Activated CD8-positive, alpha-beta memory T cell treated with anti-CD3 and anti-CD28 coated beads, Interleukin-2, amount 50 U/mL, for 48 hours (primary cell): ENCODE measurements around the gene RHAG.
"Not testable (repeated sequence)": the region's sequence is repeated elsewhere in the genome, so short reads cannot be mapped to it uniquely, and the experiment has no call there.

ENCODE experiments used
- DNase-seq: peaks from one replicate; pipeline ENCODE4 v3.0.0-alpha.2; 2020

Gene RHAG

DNA sequence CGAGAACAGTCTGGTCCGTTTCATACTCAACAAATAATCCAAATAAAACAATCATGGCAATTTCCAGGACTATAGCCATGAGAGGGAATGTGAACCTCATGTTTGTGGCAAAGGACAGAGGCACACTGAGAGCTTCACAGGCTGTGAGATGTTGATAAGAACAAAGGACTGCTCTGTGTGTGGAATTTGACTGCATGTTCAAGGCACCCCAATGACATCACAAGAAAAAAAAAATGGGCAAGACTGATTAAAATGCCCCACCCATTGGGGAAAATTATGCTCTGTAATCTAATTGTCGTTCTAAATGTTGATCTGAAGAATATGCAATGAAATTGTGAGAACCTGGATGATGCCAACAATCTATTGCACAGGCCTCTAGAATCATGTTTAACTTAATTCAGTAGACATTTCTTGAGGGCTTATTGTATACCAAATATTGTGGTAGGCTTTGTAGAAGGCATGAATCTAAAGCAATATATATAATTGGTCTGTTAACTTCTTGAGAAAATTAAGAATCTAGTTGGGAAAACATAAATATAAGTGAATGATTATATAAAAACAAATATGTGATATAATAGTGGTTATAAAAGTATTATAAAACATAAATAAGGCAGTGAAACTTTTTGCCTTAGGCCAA lies at the start of gene RHAG:
Gene RHAG (minus strand): TSS at position 127 of the 637 bp plus-strand sequence. CDS start 27 bp downstream, at position 100.
- no peak for DNase-seq

GRCh38 chr6:49676671-49677281 lies 40.1 kb upstream of the RHAG start:
- DNase-seq: no peak

DNA sequence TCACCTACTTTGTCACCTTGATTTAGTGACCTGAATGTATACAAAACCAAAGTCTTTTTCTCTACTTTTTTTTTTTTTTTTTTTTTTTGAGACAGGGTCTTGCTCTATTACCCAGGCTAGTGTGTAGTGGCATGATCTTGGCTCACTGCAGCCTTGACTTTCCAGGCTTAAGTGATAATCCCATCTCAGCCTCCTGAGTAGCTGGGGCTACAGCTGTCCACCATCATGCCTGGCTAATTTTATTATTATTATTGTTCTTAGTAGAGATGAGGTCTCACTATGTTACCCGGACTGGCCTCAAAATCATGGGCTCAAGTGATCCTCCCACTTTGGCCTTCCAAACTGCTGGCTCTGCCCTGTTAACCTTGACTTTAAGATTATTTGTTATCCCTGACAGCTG lies 39.2 kb upstream of the RHAG start:
- no peak for DNase-seq

DNA sequence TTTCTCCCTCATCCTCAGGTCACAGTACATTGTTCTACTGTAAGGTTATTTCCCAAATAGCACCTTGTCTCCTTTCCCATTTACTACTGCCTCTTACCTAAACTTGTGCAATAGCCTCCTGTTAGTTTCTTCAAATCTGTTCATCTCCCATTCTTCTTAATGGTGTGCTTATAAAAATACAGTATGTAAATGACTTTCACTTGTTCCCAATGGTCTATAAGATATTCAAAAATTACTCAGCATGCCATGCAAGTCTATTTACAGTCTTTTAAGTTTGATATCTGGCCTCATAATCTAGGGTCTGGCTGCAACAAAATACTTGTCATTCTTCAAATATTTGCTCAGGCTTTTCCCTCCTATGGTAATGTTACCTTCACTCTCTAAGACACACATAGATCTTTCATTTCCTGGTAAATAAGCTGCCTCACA lies 31.5 kb upstream of the RHAG start:
- no peak for DNase-seq

- no peak for DNase-seq
Observed at GRCh38 chr6:49666930-49667757, 30.5 kb upstream of the RHAG start.

DNA sequence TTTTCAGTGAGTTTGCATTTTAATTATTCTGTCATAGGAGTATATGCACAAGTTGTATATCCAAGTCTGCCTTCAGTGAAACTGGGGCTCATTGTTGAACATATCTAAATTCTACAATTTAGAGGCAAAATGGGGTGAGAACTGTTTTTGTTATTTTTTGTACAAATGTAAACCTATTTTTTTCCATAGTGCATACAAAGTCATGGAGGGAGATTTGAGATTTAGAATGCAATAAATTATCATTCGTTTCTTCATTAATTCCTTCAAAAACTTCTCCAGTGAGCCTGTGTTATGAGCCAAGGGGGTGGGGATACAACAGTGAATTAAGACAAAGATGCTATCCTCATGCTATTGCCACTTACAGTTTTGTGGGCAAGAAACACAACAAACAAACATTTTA lies 29.8 kb upstream of the RHAG start:
- DNase-seq: no peak

- DNase-seq: no peak
Observed at GRCh38 chr6:49664817-49665216, 28.2 kb upstream of the RHAG start.

GRCh38 chr6:49664054-49664453 lies 27.4 kb upstream of the RHAG start:
- DNase-seq: not testable (repeated sequence)

DNA sequence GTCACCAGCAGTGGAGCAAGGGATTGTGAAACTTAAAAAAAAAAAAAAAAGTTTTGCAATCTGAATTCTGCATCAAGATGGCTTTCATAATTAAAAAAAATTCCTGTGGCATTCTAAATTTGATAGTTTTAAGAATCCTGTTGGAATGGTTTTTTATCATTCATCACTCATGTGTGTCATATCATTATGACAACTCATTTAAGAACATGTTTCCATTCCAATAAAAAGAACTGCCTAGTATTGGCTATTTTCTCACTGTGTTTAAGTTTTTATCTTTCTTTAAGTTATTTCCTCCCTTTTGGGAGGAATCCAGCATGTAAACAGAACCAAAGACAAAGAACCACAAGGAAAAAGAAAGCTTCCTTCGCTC lies 26.2 kb upstream of the RHAG start:
- DNase-seq: no peak

DNA sequence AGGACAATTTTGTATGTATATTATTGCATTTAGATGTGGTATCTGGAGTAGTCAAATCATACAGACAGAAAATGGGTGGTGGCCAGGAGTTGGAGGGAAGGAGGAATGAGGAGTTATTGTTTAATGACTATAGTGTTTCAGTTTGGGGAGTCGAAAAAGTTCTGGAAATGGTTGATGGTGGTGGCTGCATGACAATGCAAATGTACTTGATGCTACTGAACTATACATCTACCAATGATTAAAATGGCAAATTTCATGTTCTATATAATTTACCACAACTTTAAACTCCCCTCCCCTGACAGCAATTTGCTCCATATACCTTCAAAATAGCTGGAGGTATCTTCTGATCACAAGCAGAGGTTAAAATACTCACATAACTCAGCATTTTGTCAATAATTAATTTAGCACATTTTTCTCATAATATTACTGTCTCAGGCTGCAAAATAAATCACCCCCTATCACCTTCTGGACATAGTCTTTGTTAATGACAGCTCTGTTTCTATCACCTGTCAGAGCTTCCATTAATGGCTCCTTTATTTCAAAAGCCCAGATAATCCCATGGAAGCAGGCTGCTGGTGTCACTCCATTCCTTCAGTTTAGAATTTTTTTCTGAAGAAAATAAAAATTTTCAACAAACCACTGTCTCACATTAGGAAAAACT lies 25.7 kb upstream of the RHAG start:
- DNase-seq: no peak

- DNase-seq: no peak
Observed at GRCh38 chr6:49653942-49654341, 17.3 kb upstream of the RHAG start.

DNA sequence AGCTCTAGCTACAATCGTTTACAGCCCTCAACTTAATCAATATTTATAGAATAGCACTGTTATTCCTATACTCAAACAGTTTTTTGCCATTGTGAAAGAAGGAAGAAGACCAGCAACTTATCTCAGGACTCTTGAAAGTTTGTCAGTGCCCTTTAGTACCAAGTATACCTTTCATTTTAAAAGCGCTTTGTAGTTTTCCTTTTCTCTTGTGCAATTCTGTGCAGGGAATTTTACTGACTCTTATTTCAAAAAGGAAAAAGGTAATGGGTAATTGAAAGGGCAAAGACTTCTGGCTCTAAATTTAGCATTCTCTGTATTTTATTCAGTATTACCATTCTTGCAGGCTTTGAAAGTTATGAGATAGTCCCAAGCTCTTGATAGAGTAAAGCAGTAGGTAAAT lies 16.8 kb upstream of the RHAG start:
- DNase-seq: no peak

DNA sequence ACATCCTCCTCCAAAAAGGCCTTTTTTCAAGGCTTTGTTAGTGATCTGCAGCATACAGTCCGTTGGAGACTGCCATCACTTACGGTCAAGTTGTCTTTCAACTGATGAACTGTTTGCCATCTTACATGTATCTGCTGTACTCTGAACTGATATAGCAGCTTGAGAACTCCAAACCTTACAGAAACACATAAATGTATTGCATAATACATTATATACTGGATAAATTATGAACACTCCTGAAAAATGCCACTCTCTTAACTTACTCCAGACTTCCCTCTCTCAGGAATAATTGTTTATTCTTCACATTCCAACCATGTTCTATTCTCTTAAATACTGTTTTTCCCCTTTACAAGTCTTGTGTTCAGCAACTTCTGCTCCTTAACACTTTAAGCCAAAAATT lies 14.6 kb upstream of the RHAG start:
- no peak for DNase-seq

- DNase-seq: no peak
Observed at GRCh38 chr6:49649988-49650387, 13.3 kb upstream of the RHAG start.

DNA sequence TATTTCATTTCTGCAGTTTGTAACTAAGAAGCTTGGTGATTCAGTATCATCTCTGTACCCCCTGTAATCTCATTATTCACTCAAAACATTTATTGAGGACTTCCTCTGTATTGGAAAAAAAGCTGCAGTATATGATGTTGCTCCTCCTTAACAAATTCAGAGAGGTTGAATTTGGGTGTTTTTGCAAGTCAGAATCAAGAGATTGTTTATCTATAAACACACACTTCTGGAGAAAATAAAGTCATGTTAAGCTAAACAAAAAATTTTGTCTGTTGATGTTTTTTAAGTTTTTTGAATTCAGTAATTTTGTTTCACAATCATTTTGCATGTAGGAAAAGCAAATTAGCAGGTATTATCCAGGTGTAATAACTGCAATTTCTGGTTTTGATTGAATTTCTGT lies 11.4 kb upstream of the RHAG start:
- no peak for DNase-seq

GRCh38 chr6:49647476-49647875 lies 10.8 kb upstream of the RHAG start:
- DNase-seq: no peak

GRCh38 chr6:49646942-49647341 lies 10.3 kb upstream of the RHAG start:
- DNase-seq: no peak

GRCh38 chr6:49646130-49646824 lies 9.6 kb upstream of the RHAG start:
- DNase-seq: no peak

DNA sequence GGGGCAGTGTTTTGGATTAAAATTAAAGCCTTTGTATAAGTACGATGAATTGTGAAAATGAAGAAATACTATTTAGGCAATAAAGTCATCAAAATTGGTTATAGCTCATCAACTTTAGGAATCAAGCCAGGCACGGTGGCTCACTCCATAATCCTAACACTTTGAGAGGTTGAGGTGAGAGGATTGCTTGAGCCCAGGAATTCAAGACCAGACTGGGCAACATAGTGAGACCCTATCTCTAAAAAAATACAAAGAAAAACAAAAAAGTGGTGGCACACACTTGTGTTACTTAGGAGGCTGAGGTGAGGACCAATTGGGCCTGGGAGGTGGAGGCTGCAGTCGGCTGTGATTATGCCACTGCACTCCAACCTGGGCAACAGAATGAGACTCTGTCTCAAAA lies 8.5 kb upstream of the RHAG start:
- DNase-seq: no peak

GRCh38 chr6:49639177-49639817 lies 2.7 kb upstream of the RHAG start:
- no peak for DNase-seq

- DNase-seq: no peak
Observed at GRCh38 chr6:49637350-49637731, 702 bp upstream of the RHAG start.

DNA sequence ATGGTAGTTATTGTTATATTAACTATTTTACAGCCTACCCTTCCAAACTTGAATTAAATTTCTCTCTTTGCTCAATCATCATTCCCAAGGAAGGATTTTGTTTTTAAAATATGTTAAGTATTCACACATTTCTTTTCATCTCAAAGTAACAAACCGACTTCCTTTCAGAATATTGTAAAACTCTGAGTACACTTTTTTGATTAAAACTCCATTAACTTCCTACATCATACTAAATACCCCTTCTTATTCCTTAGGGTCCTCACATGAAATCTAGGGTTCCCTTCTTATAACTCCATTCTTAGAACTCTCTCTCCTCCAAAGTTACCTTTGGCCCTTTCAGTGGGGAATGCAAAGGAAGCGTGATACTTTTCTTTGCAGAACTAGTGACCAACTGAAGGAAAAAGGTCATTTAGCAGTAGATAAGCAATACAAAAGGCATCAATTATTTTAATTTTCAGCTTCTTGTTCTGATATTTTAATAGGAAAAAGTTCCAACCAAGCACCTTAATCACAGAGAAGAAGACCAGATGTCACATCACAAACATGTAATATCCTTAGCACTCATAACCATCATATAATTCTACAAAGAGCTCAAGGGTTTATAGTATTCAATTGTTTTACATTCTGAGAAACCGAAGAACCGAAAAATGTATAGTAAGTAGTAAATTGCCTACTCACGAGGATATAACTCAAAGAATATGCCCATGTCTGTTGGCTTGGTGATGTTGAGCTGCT lies 494 bp downstream of the RHAG start:
- no peak for DNase-seq
